Measurements from ENCODE around the gene GPT2.

GPT2 gene

GRCh38 chr16:46898006-46898405, 13.8 kb downstream of the GPT2 start:
- no peak overlapping the region for H4K91ac ChIP-seq (ENCODE audit: low read length)
- no peak overlapping the region for H2BK12ac ChIP-seq (ENCODE audit: low read length in 2 of 2)
- H3K4me2 ChIP-seq (ENCODE audit: low read length, poor library complexity, severe bottlenecking): no peak overlapping the region
- no peak overlapping the region for H2BK5ac ChIP-seq (ENCODE audit: low read depth, low read length, poor library complexity, severe bottlenecking)
- no peak overlapping the region for H2AK5ac ChIP-seq (ENCODE audit: low read length, severe bottlenecking)
- peaks cover 10 to 54% of the 10 kb centered on the region in 2 experiments for H3K36me3 ChIP-seq (ENCODE audit: control insufficient read depth in 1 of 2, insufficient read depth in 2 of 2, low read depth in 1 of 2, low read length in 2 of 2)
- no peak overlapping the region for H3K4ac ChIP-seq (ENCODE audit: low read depth in 1 of 2, low read length in 2 of 2)
- no peak overlapping the region for H3K23ac ChIP-seq (ENCODE audit: low read length in 2 of 2)
- H3K9ac ChIP-seq (ENCODE audit: low read length): no peak overlapping the region
- no peaks in the 10 kb centered on the region for H3K9me3 ChIP-seq (ENCODE audit: control insufficient read depth, low read length)
- no peak overlapping the region for H3K27ac ChIP-seq (ENCODE audit: low read length, poor library complexity, severe bottlenecking)
- no peak overlapping the region for H3K4me3 ChIP-seq (ENCODE audit: insufficient read depth in 1 of 2, low read depth in 1 of 2, low read length in 2 of 2)
- no peak for DNase-seq
- peaks cover 25% of the 10 kb centered on the region for H3K4me1 ChIP-seq (ENCODE audit: control insufficient read depth, insufficient read depth, low read depth, low read length)
- 97% methylated on average over 13 of the region's 13 CpGs for WGBS
- no peak overlapping the region for H2BK15ac ChIP-seq (ENCODE audit: low read depth, poor library complexity, severe bottlenecking)
- H3K14ac ChIP-seq (ENCODE audit: low read length in 2 of 2): no peak overlapping the region
- H4K8ac ChIP-seq (ENCODE audit: low read length): no peak overlapping the region
- no peak overlapping the region for H3K18ac ChIP-seq (ENCODE audit: low read depth in 1 of 2, low read length in 2 of 2)
- H2BK120ac ChIP-seq (ENCODE audit: low read depth, low read length): no peak overlapping the region
- peaks cover 34% of the 10 kb centered on the region for H3K79me1 ChIP-seq (replicated peaks; ENCODE audit: low read length, poor library complexity, severe bottlenecking)
- H3K27me3 ChIP-seq (ENCODE audit: control insufficient read depth in 1 of 2, insufficient read depth in 1 of 2, low read length in 2 of 2): no peaks in the 10 kb centered on the region
- no peak overlapping the region for H2AFZ ChIP-seq (ENCODE audit: low read depth, low read length)

GRCh38 chr16:46899443-46900143, 15.4 kb downstream of the GPT2 start:
- Histone ChIP-seq H3K9me3 (ENCODE audit: control insufficient read depth, low read length) (no peaks in the 10 kb centered on the region), H3K4me3 (ENCODE audit: insufficient read depth in 1 of 2, low read depth in 1 of 2, low read length in 2 of 2) (no peak overlapping the region), H3K27ac (ENCODE audit: low read length, poor library complexity, severe bottlenecking) (no peak overlapping the region), H4K91ac (ENCODE audit: low read length) (peak overlapping the region; percentile 37), H3K4ac (ENCODE audit: low read depth in 1 of 2, low read length in 2 of 2) (no peak overlapping the region), H2AK5ac (ENCODE audit: low read length, severe bottlenecking) (no peak overlapping the region), H2BK5ac (ENCODE audit: low read depth, low read length, poor library complexity, severe bottlenecking) (no peak overlapping the region), H4K8ac (ENCODE audit: low read length) (peak overlapping the region; percentile 65), H3K36me3 (ENCODE audit: control insufficient read depth in 1 of 2, insufficient read depth in 2 of 2, low read depth in 1 of 2, low read length in 2 of 2) (peaks cover 18 to 56% of the 10 kb centered on the region in 2 experiments), H3K23ac (ENCODE audit: low read length in 2 of 2) (no peak overlapping the region), H2BK15ac (ENCODE audit: low read depth, poor library complexity, severe bottlenecking) (no peak overlapping the region), H2AFZ (ENCODE audit: low read depth, low read length) (no peak overlapping the region), H2BK120ac (ENCODE audit: low read depth, low read length) (no peak overlapping the region), H3K4me2 (ENCODE audit: low read length, poor library complexity, severe bottlenecking) (no peak overlapping the region), H3K4me1 (ENCODE audit: control insufficient read depth, insufficient read depth, low read depth, low read length) (peaks cover 19% of the 10 kb centered on the region), H2BK12ac (ENCODE audit: low read length in 2 of 2) (no peak overlapping the region), H3K18ac (ENCODE audit: low read depth in 1 of 2, low read length in 2 of 2) (peak overlapping the region in 1 of 2 experiments; percentile 42), H3K14ac (ENCODE audit: low read length in 2 of 2) (no peak overlapping the region), H3K9ac (ENCODE audit: low read length) (no peak overlapping the region), H3K79me1 (replicated peaks; ENCODE audit: low read length, poor library complexity, severe bottlenecking) (peaks cover 22% of the 10 kb centered on the region), H3K27me3 (ENCODE audit: control insufficient read depth in 1 of 2, insufficient read depth in 1 of 2, low read length in 2 of 2) (no peaks in the 10 kb centered on the region)
- DNase-seq: peak; percentile 4
- 77% methylated on average over 9 of the region's 9 CpGs for WGBS

GRCh38 chr16:46900455-46901235, 16.5 kb downstream of the GPT2 start:
- H3K4ac ChIP-seq (ENCODE audit: low read depth in 1 of 2, low read length in 2 of 2): no peak overlapping the region
- H3K23ac ChIP-seq (ENCODE audit: low read length in 2 of 2): no peak overlapping the region
- WGBS: 91% methylated on average over 19 of the region's 19 CpGs

DNA sequence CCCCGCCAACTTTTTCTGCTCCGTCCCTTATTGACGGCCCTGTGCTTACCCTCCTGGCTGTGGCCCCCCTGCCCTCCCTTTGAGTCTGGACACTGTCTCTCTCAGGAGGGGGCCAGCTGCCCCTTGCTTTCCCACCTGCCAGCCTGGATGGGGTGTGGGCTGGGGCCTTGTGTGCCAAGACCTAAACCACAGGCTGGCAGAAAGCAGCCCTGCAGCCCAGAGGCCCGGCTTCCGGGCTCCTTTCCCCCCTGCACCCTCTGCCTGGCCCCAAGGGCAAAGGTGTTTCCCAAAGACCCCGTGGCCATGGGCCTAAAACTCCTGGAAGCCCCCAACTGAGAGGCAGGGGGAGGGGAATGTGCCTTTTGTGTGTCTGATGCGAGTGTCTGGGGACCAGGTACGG, 17.5 kb downstream of the GPT2 start:
- Histone ChIP-seq H2BK15ac (ENCODE audit: low read depth, poor library complexity, severe bottlenecking) (no peak overlapping the region), H3K9me3 (ENCODE audit: control insufficient read depth, low read length) (no peaks in the 10 kb centered on the region), H3K14ac (ENCODE audit: low read length in 2 of 2) (no peak overlapping the region), H4K91ac (ENCODE audit: low read length) (no peak overlapping the region), H2AFZ (ENCODE audit: low read depth, low read length) (no peak overlapping the region), H3K18ac (ENCODE audit: low read depth in 1 of 2, low read length in 2 of 2) (no peak overlapping the region), H2BK12ac (ENCODE audit: low read length in 2 of 2) (no peak overlapping the region), H3K36me3 (ENCODE audit: control insufficient read depth in 1 of 2, insufficient read depth in 2 of 2, low read depth in 1 of 2, low read length in 2 of 2) (peaks cover 18 to 66% of the 10 kb centered on the region in 2 experiments), H2AK5ac (ENCODE audit: low read length, severe bottlenecking) (no peak overlapping the region), H3K9ac (ENCODE audit: low read length) (no peak overlapping the region), H3K4me3 (ENCODE audit: insufficient read depth in 1 of 2, low read depth in 1 of 2, low read length in 2 of 2) (no peak overlapping the region), H3K79me1 (replicated peaks; ENCODE audit: low read length, poor library complexity, severe bottlenecking) (peaks cover 12% of the 10 kb centered on the region), H3K27me3 (ENCODE audit: control insufficient read depth in 1 of 2, insufficient read depth in 1 of 2, low read length in 2 of 2) (no peaks in the 10 kb centered on the region), H2BK5ac (ENCODE audit: low read depth, low read length, poor library complexity, severe bottlenecking) (no peak overlapping the region), H3K4ac (ENCODE audit: low read depth in 1 of 2, low read length in 2 of 2) (no peak overlapping the region), H3K23ac (ENCODE audit: low read length in 2 of 2) (no peak overlapping the region), H3K4me2 (ENCODE audit: low read length, poor library complexity, severe bottlenecking) (no peak overlapping the region), H4K8ac (ENCODE audit: low read length) (no peak overlapping the region), H3K27ac (ENCODE audit: low read length, poor library complexity, severe bottlenecking) (no peak overlapping the region), H2BK120ac (ENCODE audit: low read depth, low read length) (no peak overlapping the region), H3K4me1 (ENCODE audit: control insufficient read depth, insufficient read depth, low read depth, low read length) (peaks cover 12% of the 10 kb centered on the region)
- WGBS: 92% methylated on average over 8 of the region's 8 CpGs
- no peak for DNase-seq

More at GRCh38 chr16:46900455-46901235, 16.5 kb downstream of the GPT2 start:
- Histone ChIP-seq H3K9me3 (ENCODE audit: control insufficient read depth, low read length) (no peaks in the 10 kb centered on the region), H3K36me3 (ENCODE audit: control insufficient read depth in 1 of 2, insufficient read depth in 2 of 2, low read depth in 1 of 2, low read length in 2 of 2) (peaks cover 18 to 56% of the 10 kb centered on the region in 2 experiments), H3K18ac (ENCODE audit: low read depth in 1 of 2, low read length in 2 of 2) (no peak overlapping the region), H3K9ac (ENCODE audit: low read length) (no peak overlapping the region), H2AFZ (ENCODE audit: low read depth, low read length) (no peak overlapping the region), H3K4me2 (ENCODE audit: low read length, poor library complexity, severe bottlenecking) (no peak overlapping the region), H3K79me1 (replicated peaks; ENCODE audit: low read length, poor library complexity, severe bottlenecking) (peaks cover 16% of the 10 kb centered on the region), H2BK12ac (ENCODE audit: low read length in 2 of 2) (no peak overlapping the region), H2BK15ac (ENCODE audit: low read depth, poor library complexity, severe bottlenecking) (no peak overlapping the region), H4K91ac (ENCODE audit: low read length) (no peak overlapping the region), H3K4me1 (ENCODE audit: control insufficient read depth, insufficient read depth, low read depth, low read length) (peaks cover 17% of the 10 kb centered on the region), H3K14ac (ENCODE audit: low read length in 2 of 2) (no peak overlapping the region), H3K4me3 (ENCODE audit: insufficient read depth in 1 of 2, low read depth in 1 of 2, low read length in 2 of 2) (no peak overlapping the region), H3K27me3 (ENCODE audit: control insufficient read depth in 1 of 2, insufficient read depth in 1 of 2, low read length in 2 of 2) (no peaks in the 10 kb centered on the region), H2BK5ac (ENCODE audit: low read depth, low read length, poor library complexity, severe bottlenecking) (no peak overlapping the region), H3K27ac (ENCODE audit: low read length, poor library complexity, severe bottlenecking) (no peak overlapping the region), H2BK120ac (ENCODE audit: low read depth, low read length) (no peak overlapping the region), H4K8ac (ENCODE audit: low read length) (no peak overlapping the region), H2AK5ac (ENCODE audit: low read length, severe bottlenecking) (no peak overlapping the region)
- no peak for DNase-seq

All from mesenchymal stem cell (in vitro differentiated cells and primary cell).